ENCODE data around the gene NHERF1.

NHERF1 gene

GRCh38 chr17:74759941-74760340 lies 11.5 kb downstream of the NHERF1 start:
- no peak for DNase-seq (ENCODE audit: low read depth)
- no peak overlapping the region for H3K4me3 ChIP-seq (ENCODE audit: low read depth, low read length)
- TF ChIP-seq, protein P1, sequence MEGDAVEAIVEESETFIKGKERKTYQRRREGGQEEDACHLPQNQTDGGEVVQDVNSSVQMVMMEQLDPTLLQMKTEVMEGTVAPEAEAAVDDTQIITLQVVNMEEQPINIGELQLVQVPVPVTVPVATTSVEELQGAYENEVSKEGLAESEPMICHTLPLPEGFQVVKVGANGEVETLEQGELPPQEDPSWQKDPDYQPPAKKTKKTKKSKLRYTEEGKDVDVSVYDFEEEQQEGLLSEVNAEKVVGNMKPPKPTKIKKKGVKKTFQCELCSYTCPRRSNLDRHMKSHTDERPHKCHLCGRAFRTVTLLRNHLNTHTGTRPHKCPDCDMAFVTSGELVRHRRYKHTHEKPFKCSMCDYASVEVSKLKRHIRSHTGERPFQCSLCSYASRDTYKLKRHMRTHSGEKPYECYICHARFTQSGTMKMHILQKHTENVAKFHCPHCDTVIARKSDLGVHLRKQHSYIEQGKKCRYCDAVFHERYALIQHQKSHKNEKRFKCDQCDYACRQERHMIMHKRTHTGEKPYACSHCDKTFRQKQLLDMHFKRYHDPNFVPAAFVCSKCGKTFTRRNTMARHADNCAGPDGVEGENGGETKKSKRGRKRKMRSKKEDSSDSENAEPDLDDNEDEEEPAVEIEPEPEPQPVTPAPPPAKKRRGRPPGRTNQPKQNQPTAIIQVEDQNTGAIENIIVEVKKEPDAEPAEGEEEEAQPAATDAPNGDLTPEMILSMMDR (IDR thresholded peaks at IDR 0.05; ENCODE audit: low read depth, low read length, missing control alignments), result no peak

DNA sequence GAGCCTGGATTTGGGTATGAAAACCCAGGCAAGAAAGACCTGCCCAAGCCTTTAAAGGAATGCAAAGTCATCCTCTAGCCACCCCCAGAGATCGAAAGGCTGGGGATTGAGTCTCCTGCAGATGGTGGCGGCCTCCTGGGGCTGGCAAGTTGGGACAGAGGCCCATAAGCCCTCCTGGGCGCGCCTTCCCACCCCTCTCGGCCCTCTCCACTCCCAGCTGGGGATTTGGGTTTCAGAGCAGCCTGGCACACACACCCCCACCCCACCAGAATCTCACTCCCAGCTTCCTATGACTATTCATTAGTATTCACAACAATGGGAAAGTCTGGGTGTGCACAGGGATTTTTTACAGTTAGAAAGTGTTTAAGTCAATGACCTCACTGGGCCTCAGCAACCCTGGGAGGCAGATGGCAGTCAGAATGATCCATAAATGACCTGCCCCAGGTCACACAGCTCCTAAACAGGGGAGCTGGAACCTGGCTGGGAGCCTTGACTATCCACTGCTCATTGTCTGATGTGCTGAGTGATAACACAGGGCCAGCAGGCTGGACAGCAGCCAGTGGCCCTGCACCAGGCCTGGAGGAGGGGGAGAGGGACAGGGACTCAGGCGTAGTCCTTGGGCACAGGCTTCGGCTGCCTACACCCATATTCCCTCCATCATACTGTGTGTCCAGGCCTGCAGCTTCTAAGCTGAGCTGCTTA lies 12.1 kb downstream of the NHERF1 start:
- H3K4me3 ChIP-seq (ENCODE audit: low read depth, low read length), result no peak overlapping the region
- no peak for DNase-seq (ENCODE audit: low read depth)
- TF ChIP-seq, protein P1 (IDR thresholded peaks at IDR 0.05; ENCODE audit: low read depth, low read length, missing control alignments), result no peak

- no peak for DNase-seq (ENCODE audit: low read depth)
- no peak overlapping the region for H3K4me3 ChIP-seq (ENCODE audit: low read depth, low read length)
- TF ChIP-seq, protein P1 (IDR thresholded peaks at IDR 0.05; ENCODE audit: low read depth, low read length, missing control alignments), result no peak
These were observed 13.0 kb downstream of the NHERF1 start for GRCh38 chr17:74761419-74761818.

DNA sequence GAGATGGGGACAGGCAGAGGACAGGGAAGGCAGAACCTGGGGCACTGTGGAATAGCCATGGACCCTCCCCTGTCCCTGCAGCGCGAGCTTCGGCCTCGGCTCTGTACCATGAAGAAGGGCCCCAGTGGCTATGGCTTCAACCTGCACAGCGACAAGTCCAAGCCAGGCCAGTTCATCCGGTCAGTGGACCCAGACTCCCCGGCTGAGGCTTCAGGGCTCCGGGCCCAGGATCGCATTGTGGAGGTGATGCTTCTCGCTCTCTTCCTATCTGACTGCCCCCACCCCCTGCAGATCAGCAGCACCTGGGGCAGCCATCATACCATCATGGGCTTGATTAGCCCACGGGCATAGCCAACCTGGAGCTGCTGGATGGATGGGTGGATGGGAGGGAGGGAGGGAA lies 13.5 kb downstream of the NHERF1 start:
- TF ChIP-seq, protein P1 (IDR thresholded peaks at IDR 0.05; ENCODE audit: low read depth, low read length, missing control alignments), result no peak
- no peak overlapping the region for H3K4me3 ChIP-seq (ENCODE audit: low read depth, low read length)
- DNase-seq (ENCODE audit: low read depth), result no peak

- TF ChIP-seq, protein P1 (IDR thresholded peaks at IDR 0.05; ENCODE audit: low read depth, low read length, missing control alignments), result no peak
- no peak for DNase-seq (ENCODE audit: low read depth)
- H3K4me3 ChIP-seq (ENCODE audit: low read depth, low read length), result no peak overlapping the region
These were observed 15.3 kb downstream of the NHERF1 start for GRCh38 chr17:74763565-74764387.

- DNase-seq (ENCODE audit: low read depth), result no peak
- TF ChIP-seq, protein P1 (IDR thresholded peaks at IDR 0.05; ENCODE audit: low read depth, low read length, missing control alignments), result no peak
- no peak overlapping the region for H3K4me3 ChIP-seq (ENCODE audit: low read depth, low read length)
These were observed 16.4 kb downstream of the NHERF1 start for GRCh38 chr17:74764751-74765286.
